ENCODE data around the gene ZBP1. TPM values are rescaled to one million over a fixed set of nuclear protein-coding genes. Genes with fewer than 3 reads are reported as not detected.

ZBP1 gene
- total RNA-seq, 5 donors from 2014 or later (not counting 1 experiment from before 2014, with no cell fraction given) = 8.6 to 41.1 (median 20.6) TPM

- Histone ChIP-seq H3K9me3 (no peaks in the 10 kb centered on the region), H3K4me1 (ENCODE audit: control insufficient read depth in 1 of 2, extremely low read depth in 1 of 2, insufficient read depth in 2 of 2, low read length in 2 of 2) (peaks cover 11 to 46% of the 10 kb centered on the region in 2 experiments), H3K27me3 (replicated peaks in 1 of 2; ENCODE audit: control insufficient read depth in 2 of 2, extremely low read depth in 1 of 2, insufficient read depth in 2 of 2, low read length in 1 of 2) (peaks cover 0 to 6% of the 10 kb centered on the region in 2 experiments), H3K4me3 (ENCODE audit: control insufficient read depth in 1 of 2, extremely low read depth in 1 of 2, low read length in 1 of 2) (no peak overlapping the region), H3K27ac (ENCODE audit: low read length) (no peak overlapping the region), H3K36me3 (ENCODE audit: control insufficient read depth in 2 of 2, extremely low read depth in 1 of 2, insufficient read depth in 1 of 2, low read length in 1 of 2) (no peaks in the 10 kb centered on the region)
- Mint-ChIP-seq H3K4me1 (peaks cover 35 to 42% (median 41%) of the 10 kb centered on the region in 3 donors), H3K36me3 (peaks cover 18% of the 10 kb centered on the region), H3K27ac (peak overlapping the region in 1 of 2 donors; percentile 34), H3K4me3 (peak overlapping the region in 1 of 3 donors; percentile 47), H3K9me3 (no peaks in the 10 kb centered on the region), H3K27me3 (no peaks in the 10 kb centered on the region)
- DNase-seq (peak in 2 of 35 experiments; percentile 2 to 10), ATAC-seq (replicated peaks in 1 of 4) (no peak)
- POLR2A ChIA-PET = interaction anchor here in 1 of 2 donors (0.5 kb wide), 1 partner anchor 27 kb away, joined by 4 read pairs; no protein-coding TSS in a partner anchor
- CTCF ChIA-PET = no interaction called here
- 85% methylated on average over 25 of the region's 25 CpGs for WGBS (ENCODE audit: insufficient coverage)
These were observed 38.7 kb upstream of the ZBP1 start for GRCh38 chr20:57658833-57659516.

GRCh38 chr20:57658447-57658832, 38.2 kb upstream of the ZBP1 start:
- H3K36me3 ChIP-seq (ENCODE audit: control insufficient read depth in 2 of 2, extremely low read depth in 1 of 2, insufficient read depth in 1 of 2, low read length in 1 of 2) = no peaks in the 10 kb centered on the region
- Mint-ChIP-seq H3K4me3 (peak overlapping the region in 1 of 3 donors; percentile 55), H3K36me3 (peaks cover 18% of the 10 kb centered on the region), H3K9me3 (no peaks in the 10 kb centered on the region), H3K27ac (peak overlapping the region in 1 of 2 donors; percentile 89), H3K4me1 (peaks cover 35 to 43% (median 42%) of the 10 kb centered on the region in 3 donors), H3K27me3 (no peaks in the 10 kb centered on the region)
- peaks cover 0 to 6% of the 10 kb centered on the region in 2 experiments for H3K27me3 ChIP-seq (replicated peaks in 1 of 2; ENCODE audit: control insufficient read depth in 2 of 2, extremely low read depth in 1 of 2, insufficient read depth in 2 of 2, low read length in 1 of 2)
- peaks cover 11 to 49% of the 10 kb centered on the region in 2 experiments for H3K4me1 ChIP-seq (ENCODE audit: control insufficient read depth in 1 of 2, extremely low read depth in 1 of 2, insufficient read depth in 2 of 2, low read length in 2 of 2)
- POLR2A ChIA-PET = no interaction called here
- no peak overlapping the region for H3K27ac ChIP-seq (ENCODE audit: low read length)
- H3K9me3 ChIP-seq = no peaks in the 10 kb centered on the region
- no peak for ATAC-seq (replicated peaks in 1 of 4)
- WGBS (ENCODE audit: insufficient coverage) = 95% methylated on average over 6 of the region's 8 CpGs
- no peak overlapping the region for H3K4me3 ChIP-seq (ENCODE audit: control insufficient read depth in 1 of 2, extremely low read depth in 1 of 2, low read length in 1 of 2)
- CTCF ChIA-PET = no interaction called here
- DNase-seq = peak in 2 of 35 experiments; percentile 11 to 18

GRCh38 chr20:57657535-57658446, 37.6 kb upstream of the ZBP1 start:
- ChIA-PET POLR2A (no interaction called here), CTCF (no interaction called here)
- peak; percentile 76 to 91 (median 90) for ATAC-seq (replicated peaks in 1 of 4)
- H3K9me3 Mint-ChIP-seq = no peaks in the 10 kb centered on the region
- Histone ChIP-seq H3K27me3 (replicated peaks in 1 of 2; ENCODE audit: control insufficient read depth in 2 of 2, extremely low read depth in 1 of 2, insufficient read depth in 2 of 2, low read length in 1 of 2) (peaks cover 0 to 6% of the 10 kb centered on the region in 2 experiments), H3K4me1 (ENCODE audit: control insufficient read depth in 1 of 2, extremely low read depth in 1 of 2, insufficient read depth in 2 of 2, low read length in 2 of 2) (peaks cover 11 to 49% of the 10 kb centered on the region in 2 experiments), H3K27ac (ENCODE audit: low read length) (no peak overlapping the region), H3K4me3 (ENCODE audit: control insufficient read depth in 1 of 2, extremely low read depth in 1 of 2, low read length in 1 of 2) (no peak overlapping the region), H3K36me3 (ENCODE audit: control insufficient read depth in 2 of 2, extremely low read depth in 1 of 2, insufficient read depth in 1 of 2, low read length in 1 of 2) (no peaks in the 10 kb centered on the region), H3K9me3 (no peaks in the 10 kb centered on the region)
- peaks cover 35 to 43% (median 42%) of the 10 kb centered on the region in 3 donors for H3K4me1 Mint-ChIP-seq
- 67% methylated on average over 24 of the region's 36 CpGs for WGBS (ENCODE audit: insufficient coverage)
- peak; percentile 38 to 75 (median 58) for DNase-seq
- H3K4me3 Mint-ChIP-seq = peak overlapping the region; percentile 29 to 55 (median 37)
- H3K27ac Mint-ChIP-seq = peak overlapping the region; percentile 78 to 89
- peaks cover 18% of the 10 kb centered on the region for H3K36me3 Mint-ChIP-seq
- H3K27me3 Mint-ChIP-seq = no peaks in the 10 kb centered on the region

DNA sequence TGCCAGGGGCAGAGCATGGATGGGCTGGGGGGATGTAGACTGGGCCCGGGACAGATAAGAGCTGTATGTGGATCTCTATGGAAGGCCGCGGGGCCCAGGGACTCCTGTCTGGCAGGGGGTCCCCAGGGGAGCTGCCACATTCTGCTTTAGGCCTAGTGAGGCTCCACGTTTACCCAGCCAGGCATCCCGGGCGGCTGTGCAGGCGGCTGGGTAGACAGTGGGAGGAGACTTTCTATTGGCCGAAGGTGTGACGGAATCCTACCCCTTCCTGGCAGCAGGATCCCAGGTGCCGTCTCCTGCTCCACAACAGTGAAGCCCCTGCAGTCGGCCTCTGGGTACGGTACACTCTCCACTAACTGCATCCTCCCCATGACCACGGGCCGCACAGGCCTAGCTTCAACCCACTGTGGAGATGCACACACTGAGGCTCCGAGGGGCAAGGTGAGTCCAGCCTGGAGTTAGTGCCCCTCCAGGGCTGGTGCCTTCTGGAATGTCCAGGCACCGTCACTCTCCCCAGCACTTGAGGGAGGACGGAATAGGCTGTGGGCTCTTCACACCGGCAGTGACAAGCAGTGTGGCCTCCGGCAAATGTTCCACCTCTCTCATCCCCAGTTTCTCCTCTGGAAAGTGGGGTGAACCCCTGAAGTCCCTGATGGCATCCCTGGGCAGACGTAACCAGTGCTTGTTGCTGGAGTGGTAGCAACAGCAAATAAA, 36.8 kb upstream of the ZBP1 start:
- Mint-ChIP-seq H3K4me3 (no peak overlapping the region), H3K36me3 (peaks cover 18% of the 10 kb centered on the region), H3K4me1 (peaks cover 35 to 43% (median 42%) of the 10 kb centered on the region in 3 donors), H3K9me3 (no peaks in the 10 kb centered on the region), H3K27me3 (no peaks in the 10 kb centered on the region), H3K27ac (no peak overlapping the region)
- Histone ChIP-seq H3K27ac (ENCODE audit: low read length) (no peak overlapping the region), H3K4me1 (ENCODE audit: control insufficient read depth in 1 of 2, extremely low read depth in 1 of 2, insufficient read depth in 2 of 2, low read length in 2 of 2) (peaks cover 11 to 49% of the 10 kb centered on the region in 2 experiments), H3K9me3 (no peaks in the 10 kb centered on the region), H3K36me3 (ENCODE audit: control insufficient read depth in 2 of 2, extremely low read depth in 1 of 2, insufficient read depth in 1 of 2, low read length in 1 of 2) (peaks cover 0 to 6% of the 10 kb centered on the region in 2 donors), H3K4me3 (ENCODE audit: control insufficient read depth in 1 of 2, extremely low read depth in 1 of 2, low read length in 1 of 2) (no peak overlapping the region), H3K27me3 (replicated peaks in 1 of 2; ENCODE audit: control insufficient read depth in 2 of 2, extremely low read depth in 1 of 2, insufficient read depth in 2 of 2, low read length in 1 of 2) (peaks cover 0 to 6% of the 10 kb centered on the region in 2 experiments)
- WGBS (ENCODE audit: insufficient coverage) = 95% methylated on average over 10 of the region's 20 CpGs
- ATAC-seq (replicated peaks in 1 of 4) = no peak
- POLR2A ChIA-PET = no interaction called here
- peak in 4 of 35 experiments; percentile 0 to 11 (median 6) for DNase-seq
- CTCF ChIA-PET = no interaction called here

GRCh38 chr20:57656252-57656820, 36.1 kb upstream of the ZBP1 start:
- Mint-ChIP-seq H3K36me3 (peaks cover 18% of the 10 kb centered on the region), H3K9me3 (no peaks in the 10 kb centered on the region), H3K4me3 (no peak overlapping the region), H3K27me3 (no peaks in the 10 kb centered on the region), H3K27ac (no peak overlapping the region), H3K4me1 (peaks cover 35 to 43% (median 42%) of the 10 kb centered on the region in 3 donors)
- no peak for ATAC-seq (replicated peaks in 1 of 4)
- H3K36me3 ChIP-seq (ENCODE audit: control insufficient read depth in 2 of 2, extremely low read depth in 1 of 2, insufficient read depth in 1 of 2, low read length in 1 of 2) = peaks cover 0 to 7% of the 10 kb centered on the region in 2 donors
- peak in 4 of 35 experiments; percentile 0 to 22 (median 7) for DNase-seq
- WGBS (ENCODE audit: insufficient coverage) = 82% methylated on average over 13 of the region's 15 CpGs
- no peak overlapping the region for H3K4me3 ChIP-seq (ENCODE audit: control insufficient read depth in 1 of 2, extremely low read depth in 1 of 2, low read length in 1 of 2)
- no peaks in the 10 kb centered on the region for H3K9me3 ChIP-seq
- peaks cover 11 to 49% of the 10 kb centered on the region in 2 experiments for H3K4me1 ChIP-seq (ENCODE audit: control insufficient read depth in 1 of 2, extremely low read depth in 1 of 2, insufficient read depth in 2 of 2, low read length in 2 of 2)
- peaks cover 0 to 6% of the 10 kb centered on the region in 2 experiments for H3K27me3 ChIP-seq (replicated peaks in 1 of 2; ENCODE audit: control insufficient read depth in 2 of 2, extremely low read depth in 1 of 2, insufficient read depth in 2 of 2, low read length in 1 of 2)
- POLR2A ChIA-PET = no interaction called here
- no peak overlapping the region for H3K27ac ChIP-seq (ENCODE audit: low read length)
- CTCF ChIA-PET = interaction anchor here in 1 of 2 donors (0.5 kb wide), 1 partner anchor 45 kb away, joined by 7 read pairs; no protein-coding TSS in a partner anchor

All from T-cell (primary cell).